GM12878 (cell line): ENCODE results near the gene PID1. TPM values are rescaled to one million over a fixed set of nuclear protein-coding genes. Genes with fewer than 3 reads are reported as not detected.

Source experiments
- ATAC-seq: fragments of 200-7000 bp; cut with Tn5 transposase; 3 replicates; pipeline ENCODE4 v1.9.1; 2020; ENCODE audit warnings: mild to moderate bottlenecking, moderate library complexity
- BruUV-seq: library from RNA; stranded (reverse); fragments of 400-500 nt; replicated peaks from 2 replicates; lab custom pipeline; 2021; lab: Mats Ljungman, UMichigan
- CTCF ChIA-PET: fragments of 300-600 bp; sonication (Branson Sonifier 250); formaldehyde crosslinking; extraction: SDS; loops from one replicate; lab custom pipeline; 2021; ENCODE audit warnings: inconsistent platforms; lab: Yijun Ruan, JAX
- POLR2A ChIA-PET: fragments of 350-600 bp; formaldehyde crosslinking; extraction: SDS; loops from one replicate; lab custom pipeline; 2021; ENCODE audit warnings: inconsistent platforms; lab: Charles Lee
- RAD21 ChIA-PET: fragments of 300-600 bp; sonication (Branson Sonifier 250); formaldehyde crosslinking; loops from one replicate; lab custom pipeline; 2023; ENCODE audit warnings: antibody characterized with exemption; ENCODE audit not compliant: unreplicated experiment; lab: Charles Lee
- SMC1A ChIA-PET: fragments of 300-600 bp; sonication (Branson Sonifier 250); formaldehyde crosslinking; loops from one replicate; lab custom pipeline; 2023; ENCODE audit not compliant: unreplicated experiment, uncharacterized antibody; lab: Charles Lee
- DNase-seq: peaks from one replicate; pipeline ENCODE4 v3.0.0-alpha.2; 2011; ENCODE audit warnings: low read depth, low spot score
- FAIRE-seq: peaks from 3 replicates; lab custom pipeline; 2011; peaks lifted over from hg19 to GRCh38; lab: Jason Lieb, UNC
- H2AFZ ChIP-seq: 2 replicates; pipeline ENCODE4 v1.6.0; 2011; ENCODE audit warnings: low read depth, low read length, control low read depth; ENCODE audit not compliant: control insufficient read depth
- H3K27ac ChIP-seq: 2 replicates; pipeline ENCODE4 v1.5.1; 2011; ENCODE audit warnings: control low read depth; ENCODE audit not compliant: control insufficient read depth, insufficient read depth
- H3K27me3 ChIP-seq, 2 experiments: replicated peaks in 1 of 2; 2 replicates each; pipeline versions ENCODE4 v1.6.0 to v1.6.1; 2011; ENCODE audit warnings: low read length in 1 of 2; ENCODE audit not compliant: control insufficient read depth in 2 of 2, insufficient read depth in 2 of 2
- H3K36me3 ChIP-seq, 2 experiments: 2 replicates each; pipeline ENCODE4 v1.5.1; 2011; ENCODE audit warnings: low read length in 1 of 2; ENCODE audit not compliant: control insufficient read depth in 2 of 2, insufficient read depth in 2 of 2
- H3K4me1 ChIP-seq: 2 replicates; pipeline ENCODE4 v1.6.1; 2011; ENCODE audit warnings: mild to moderate bottlenecking, low read length, moderate library complexity, mixed read lengths; ENCODE audit not compliant: control insufficient read depth, insufficient read depth
- H3K4me2 ChIP-seq: 2 replicates; pipeline ENCODE4 v1.6.0; 2011; ENCODE audit warnings: control low read depth; ENCODE audit not compliant: control insufficient read depth, insufficient read depth
- H3K4me3 ChIP-seq: fragments of 200-600 bp; sonication (generic); 2 replicates; pipeline ENCODE4 v1.5.1; 2016
- H3K79me2 ChIP-seq: 2 replicates; pipeline ENCODE4 v1.6.0; 2011; ENCODE audit warnings: low read length; ENCODE audit not compliant: control insufficient read depth, insufficient read depth
- H3K9ac ChIP-seq: 2 replicates; pipeline ENCODE4 v1.8.0; 2011; ENCODE audit warnings: low read length, control low read depth, mixed read lengths; ENCODE audit not compliant: control insufficient read depth, insufficient read depth
- H3K9me3 ChIP-seq: replicated peaks from 3 replicates; pipeline ENCODE4 v1.5.1; 2011; ENCODE audit warnings: mild to moderate bottlenecking, low read length; ENCODE audit not compliant: control insufficient read depth, insufficient read depth
- H4K20me1 ChIP-seq: 2 replicates; pipeline ENCODE4 v1.6.0; 2011; ENCODE audit not compliant: control insufficient read depth, insufficient read depth
- ATF3 ChIP-seq: IDR thresholded peaks from 2 replicates; pipeline ENCODE4 v1.6.1; 2011; ENCODE audit warnings: low read depth, mild to moderate bottlenecking, low read length, moderate library complexity, borderline replicate concordance; ENCODE audit errors: extremely low read depth
- E2F4 ChIP-seq: IDR thresholded peaks from 2 replicates; pipeline ENCODE4 v1.6.1; 2012; ENCODE audit warnings: low read depth, low read length, improper control_type of control experiment
- HDAC6 ChIP-seq: fragments of 200-600 bp; sonication (generic); IDR thresholded peaks from one replicate; pipeline ENCODE4 v1.8.0; 2017; ENCODE audit warnings: antibody characterized with exemption; ENCODE audit not compliant: unreplicated experiment
- MTA3 ChIP-seq: IDR thresholded peaks from 2 replicates; pipeline ENCODE4 v1.6.1; 2012; ENCODE audit warnings: low read length, inconsistent platforms, borderline replicate concordance
- MYB ChIP-seq: fragments of 150-350 bp; IDR thresholded peaks from 2 replicates; pipeline ENCODE4 v1.6.1; 2014; ENCODE audit warnings: mild to moderate bottlenecking, low read depth, low read length, borderline replicate concordance
- PML ChIP-seq: IDR thresholded peaks from 2 replicates; pipeline ENCODE4 v1.6.1; 2012; ENCODE audit warnings: low read length, inconsistent platforms
- POLR2AphosphoS5 ChIP-seq: IDR thresholded peaks from 2 replicates; pipeline ENCODE4 v1.6.1; 2011; ENCODE audit warnings: mild to moderate bottlenecking, low read length, inconsistent platforms
- RELB ChIP-seq: fragments of 450-650 bp; IDR thresholded peaks from 2 replicates; pipeline ENCODE4 v1.6.1; 2017; ENCODE audit warnings: low read depth, mild to moderate bottlenecking, moderate library complexity
- TCF3 ChIP-seq: IDR thresholded peaks from 2 replicates; pipeline ENCODE4 v1.6.1; 2012; ENCODE audit warnings: low read depth, mild to moderate bottlenecking, low read length, borderline replicate concordance; ENCODE audit not compliant: insufficient read depth
- ZNF622 ChIP-seq: fragments of 450-650 bp; IDR thresholded peaks from 2 replicates; pipeline ENCODE4 v1.6.1; 2017; ENCODE audit warnings: mild to moderate bottlenecking, inconsistent platforms
- WGBS: methylation state at CpG from one replicate; pipeline ENCODE4 v1.1.6; 2016; ENCODE audit warnings: low lambda C conversion rate; ENCODE audit not compliant: insufficient replicate concordance, insufficient coverage; ENCODE audit errors: missing lambda C conversion rate; 5-methylcytosine and 5-hydroxymethylcytosine counted together
- in situ Hi-C: fragments of 300-500 bp; cut with MboI; formaldehyde crosslinking; loops from 9 replicates; pipeline ENCODE4 v1.14.3; 2018; ENCODE audit warnings: mixed read lengths
- intact Hi-C: fragments of 100-400 bp; cut with micrococcal nuclease; formaldehyde crosslinking; loops from one replicate; pipeline ENCODE4 v1.14.2; 2022; ENCODE audit not compliant: unreplicated experiment
- polyA plus RNA-seq, 11 experiments: library from polyadenylated mRNA; depleted of rRNA in 4 of 11; unstranded in 6 of 11; stranded (reverse) in 5 of 11; fragments of >200 nt; fragmentation: Nextera tagmentation in 4 of 11; fragmentation: Illumina TruSeq in 1 of 11; extraction: Ambion mirVana in 4 of 11; extraction: Trizol in 1 of 11; gene quantifications; 1 replicate in 1 of 11; 2 replicates in 10 of 11; pipeline versions ENCODE4 v1.2.1 to v1.2.3, GENCODE V29; 2011 to 2016; ENCODE audit warnings: inconsistent platforms in 2 of 11, missing spikeins in 2 of 11, low read depth in 1 of 11
- total RNA-seq, 4 experiments: library from RNA; depleted of rRNA in 3 of 4; stranded (reverse); fragments of >200 nt in 3 of 4; fragmentation: Illumina TruSeq in 1 of 4; extraction: Trizol in 1 of 4; gene quantifications; 2 replicates each; pipeline versions ENCODE4 v1.2.1 to v1.2.3, GENCODE V29; 2013 to 2021

The PID1 gene
- total and polyA plus RNA-seq, 10 of the 15 experiments (the other 5 are each of a cell fraction or from before 2014, with no cell fraction given): not detected

- H3K4me3 ChIP-seq: no peak overlapping the region
- no peak overlapping the region for H3K4me2 ChIP-seq
- no peaks in the 10 kb centered on the region for H3K9me3 ChIP-seq
- H3K27ac ChIP-seq: no peak overlapping the region
- in situ Hi-C loops: no loop called here
- intact Hi-C loops: no loop called here
- TF ChIP-seq MYB: no peak
- no peak for TF ChIP-seq ATF3
- no peak for TF ChIP-seq MTA3
- no peak for TF ChIP-seq POLR2AphosphoS5
- TF ChIP-seq E2F4: no peak
- TF ChIP-seq HDAC6: no peak
- TF ChIP-seq PML: no peak
- no peak for TF ChIP-seq TCF3
- TF ChIP-seq ZNF622: no peak
- no peak for TF ChIP-seq RELB
- no peak for ATAC-seq
- DNase-seq: no peak
- WGBS: 6% methylated on average over 4 of the region's 4 CpGs
- SMC1A ChIA-PET: no interaction called here
- no peak overlapping the region for H3K9ac ChIP-seq
- FAIRE-seq: no peak
- H2AFZ ChIP-seq: no peak overlapping the region
- H3K27me3 ChIP-seq: no peaks in the 10 kb centered on the region
- POLR2A ChIA-PET: no interaction called here
- H3K4me1 ChIP-seq: no peaks in the 10 kb centered on the region
- CTCF ChIA-PET: no interaction called here
- no peaks in the 10 kb centered on the region for H3K36me3 ChIP-seq
- no peaks in the 10 kb centered on the region for H3K79me2 ChIP-seq
- no TSS peak for BruUV-seq
- no peaks in the 10 kb centered on the region for H4K20me1 ChIP-seq
- RAD21 ChIA-PET: no interaction called here
These were observed 225.4 kb downstream of the PID1 start for GRCh38 chr2:229045671-229046070.
